Body of pancreas (tissue), 4 donors: Measurements from ENCODE around the gene PRKG1. TPM values are rescaled to one million over a fixed set of nuclear protein-coding genes. Genes with fewer than 3 reads are reported as not detected.
A peak's percentile ranks its signal among the peaks of the same experiment; 100 is the strongest.

Experiments used
- ATAC-seq: fragments of 150-250 bp; one replicate; pipeline ENCODE4 v1.9.1; 2016
- DNase-seq, 4 donors: peaks; one replicate each; pipeline ENCODE4 v3.0.0-alpha.2; 2019
- H3K27ac ChIP-seq, 4 donors: fragments of 200-600 bp; sonication (generic); 1 replicate in 3 of 4; 2 replicates in 1 of 4; pipeline versions ENCODE4 v1.5.1 to v1.6.1; 2016 to 2019; ENCODE audit warnings: mild to moderate bottlenecking in 1 of 4, mixed read lengths in 1 of 4, moderate library complexity in 1 of 4
- H3K27me3 ChIP-seq, 2 donors: fragments of 200-600 bp; sonication (generic); one replicate each; pipeline ENCODE4 v1.6.0; 2016; ENCODE audit warnings: mild to moderate bottlenecking in 1 of 2
- H3K36me3 ChIP-seq, 2 donors: fragments of 200-600 bp; sonication (generic); replicated peaks in 1 of 2; 2 replicates each; pipeline ENCODE4 v1.5.1; 2016; ENCODE audit warnings: low read depth in 2 of 2; ENCODE audit not compliant: insufficient read depth in 1 of 2
- H3K4me1 ChIP-seq: fragments of 200-600 bp; sonication (generic); one replicate; pipeline ENCODE4 v1.6.0; 2016
- H3K4me3 ChIP-seq, 2 donors: fragments of 200-600 bp; sonication (generic); 1 replicate in 1 of 2; 2 replicates in 1 of 2; pipeline ENCODE4 v1.5.1; 2016 to 2019
- H3K9me3 ChIP-seq, 3 donors: fragments of 200-600 bp; sonication (generic); 1 replicate in 2 of 3; 2 replicates in 1 of 3; pipeline ENCODE4 v1.5.1; 2016
- CTCF ChIP-seq, 7 experiments: fragments of 450-650 bp in 4 of 7; fragments of 200-600 bp in 3 of 7; sonication (generic) in 3 of 7; IDR thresholded peaks; one replicate each; pipeline ENCODE4 v1.5.1; 2016 to 2019; ENCODE audit warnings: antibody characterized with exemption in 7 of 7
- POLR2A ChIP-seq, 3 donors: fragments of 450-650 bp; IDR thresholded peaks; one replicate each; pipeline ENCODE4 v1.6.1; 2016; ENCODE audit warnings: antibody characterized with exemption in 3 of 3, mild to moderate bottlenecking in 2 of 3
- WGBS, 2 donors: methylation state at CpG; one replicate each; pipeline ENCODE4 v1.1.5; 2017; 5-methylcytosine and 5-hydroxymethylcytosine counted together
- intact Hi-C: fragments of 100-400 bp; cut with DNase I; formaldehyde crosslinking; loops from one replicate; pipeline ENCODE4 v1.15.1; 2023
- total RNA-seq, 2 donors: library from RNA; depleted of rRNA; stranded (reverse); fragments of >200 nt; gene quantifications; one replicate each; pipeline ENCODE4 v1.1.0, GENCODE V29; 2016

The PRKG1 gene
- total RNA-seq, 2 donors from 2014 or later: 14.2 to 18.9 TPM

- WGBS, 2 donors: 38 to 42% methylated on average over 2 of the region's 2 CpGs
- no peaks in the 10 kb centered on the region for H3K36me3 ChIP-seq
- H3K27me3 ChIP-seq: no peaks in the 10 kb centered on the region
- intact Hi-C loops: no loop called here
- DNase-seq (peak; percentile 80 to 86 (median 85)), ATAC-seq (peak; percentile 98)
- TF ChIP-seq CTCF (IDR thresholded peaks at IDR 0.05): peak in 2 of 7 experiments; percentile 15 to 20
- TF ChIP-seq POLR2A (IDR thresholded peaks at IDR 0.05): no peak
- H3K4me3 ChIP-seq: no peak overlapping the region
- H3K27ac ChIP-seq: peak overlapping the region in 2 of 4 donors; percentile 26 to 45
- no peaks in the 10 kb centered on the region for H3K9me3 ChIP-seq
- H3K4me1 ChIP-seq: peaks cover 12% of the 10 kb centered on the region
Measured at GRCh38 chr10:51397695-51398094, 323.4 kb downstream of the PRKG1 start.

GRCh38 chr10:51399840-51400239 lies 325.6 kb downstream of the PRKG1 start:
- Histone ChIP-seq H3K36me3 (no peaks in the 10 kb centered on the region), H3K4me1 (peaks cover 12% of the 10 kb centered on the region), H3K27ac (no peak overlapping the region), H3K9me3 (no peaks in the 10 kb centered on the region), H3K27me3 (no peaks in the 10 kb centered on the region), H3K4me3 (no peak overlapping the region)
- DNase-seq (no peak), ATAC-seq (no peak)
- TF ChIP-seq POLR2A (IDR thresholded peaks at IDR 0.05) (no peak), CTCF (IDR thresholded peaks at IDR 0.05) (no peak)
- 84 to 88% methylated on average over 6 of the region's 6 CpGs for WGBS, 2 donors
- intact Hi-C loops: no loop called here

GRCh38 chr10:51400392-51401096 lies 326.3 kb downstream of the PRKG1 start:
- DNase-seq: no peak
- H3K9me3 ChIP-seq: no peaks in the 10 kb centered on the region
- peaks cover 12% of the 10 kb centered on the region for H3K4me1 ChIP-seq
- no peak overlapping the region for H3K27ac ChIP-seq
- TF ChIP-seq CTCF (IDR thresholded peaks at IDR 0.05) (no peak), POLR2A (IDR thresholded peaks at IDR 0.05) (no peak)
- H3K36me3 ChIP-seq: no peaks in the 10 kb centered on the region
- H3K4me3 ChIP-seq: no peak overlapping the region
- no peak for ATAC-seq
- WGBS, 2 donors: 86 to 88% methylated on average over 8 of the region's 8 CpGs
- no peaks in the 10 kb centered on the region for H3K27me3 ChIP-seq
- intact Hi-C loops: no loop called here

- intact Hi-C loops: no loop called here
- WGBS, 2 donors: 62 to 75% methylated on average over 1 of the region's 1 CpG
- no peaks in the 10 kb centered on the region for H3K4me1 ChIP-seq
- H3K27ac ChIP-seq: no peak overlapping the region
- H3K36me3 ChIP-seq: no peaks in the 10 kb centered on the region
- ATAC-seq: no peak
- TF ChIP-seq CTCF (IDR thresholded peaks at IDR 0.05): no peak
- no peak for TF ChIP-seq POLR2A (IDR thresholded peaks at IDR 0.05)
- no peaks in the 10 kb centered on the region for H3K27me3 ChIP-seq
- H3K9me3 ChIP-seq: no peaks in the 10 kb centered on the region
- no peak overlapping the region for H3K4me3 ChIP-seq
- no peak for DNase-seq
Measured at GRCh38 chr10:51403521-51403920, 329.2 kb downstream of the PRKG1 start.
